HepG2 (cell line): ENCODE results near the gene CDK2. TPM values are rescaled to one million over a fixed set of nuclear protein-coding genes. Genes with fewer than 3 reads are reported as not detected.
A peak's percentile ranks its signal among the peaks of the same experiment; 100 is the strongest.

Experiments used
- BHLHE40 ChIP-seq: IDR thresholded peaks from 2 replicates; pipeline ENCODE4 v1.6.1; 2011; ENCODE audit warnings: low read length, improper control_type of control experiment
- GATAD2A ChIP-seq: IDR thresholded peaks from 2 replicates; pipeline ENCODE4 v1.6.1; 2016
- HDAC1 ChIP-seq: sonication (generic); formaldehyde crosslinking; IDR thresholded peaks from 2 replicates; pipeline ENCODE4 v1.5.1; 2020; ENCODE audit warnings: mild to moderate bottlenecking, missing genetic modification reagents
- KLF12 ChIP-seq: sonication (generic); formaldehyde crosslinking; IDR thresholded peaks from 2 replicates; pipeline ENCODE4 v1.4.0; 2020; ENCODE audit warnings: missing genetic modification reagents, borderline replicate concordance
- MED1 ChIP-seq: sonication (generic); formaldehyde crosslinking; IDR thresholded peaks from 2 replicates; pipeline ENCODE4 v1.4.0; 2020; ENCODE audit warnings: missing genetic modification reagents
- MEF2D ChIP-seq: sonication (generic); formaldehyde crosslinking; IDR thresholded peaks from 2 replicates; pipeline ENCODE4 v1.5.1; 2020; ENCODE audit warnings: mild to moderate bottlenecking, missing genetic modification reagents
- MEIS1 ChIP-seq: sonication (generic); formaldehyde crosslinking; IDR thresholded peaks from 2 replicates; pipeline ENCODE4 v1.9.0; 2021; ENCODE audit warnings: mild to moderate bottlenecking, missing genetic modification reagents, moderate library complexity, borderline replicate concordance
- NFE2 ChIP-seq: sonication (generic); formaldehyde crosslinking; IDR thresholded peaks from 2 replicates; pipeline ENCODE4 v1.4.0; 2020; ENCODE audit warnings: missing genetic modification reagents
- NFYC ChIP-seq: IDR thresholded peaks from 2 replicates; pipeline ENCODE4 v1.6.1; 2016; ENCODE audit warnings: missing genetic modification reagents, missing compliant biosample characterization
- TBP ChIP-seq: sonication (generic); formaldehyde crosslinking; IDR thresholded peaks from 2 replicates; pipeline ENCODE4 v1.5.0; 2020; ENCODE audit warnings: missing genetic modification reagents
- TEAD2 ChIP-seq: sonication (generic); formaldehyde crosslinking; IDR thresholded peaks from 2 replicates; pipeline ENCODE4 v1.9.0; 2021; ENCODE audit warnings: missing genetic modification reagents
- ZBTB42 ChIP-seq: sonication (generic); formaldehyde crosslinking; IDR thresholded peaks from 2 replicates; pipeline ENCODE4 v1.5.0; 2020; ENCODE audit warnings: mild to moderate bottlenecking, missing genetic modification reagents
- ZFP1 ChIP-seq: IDR thresholded peaks from 2 replicates; pipeline ENCODE4 v1.6.1; 2016
- ZNF207 ChIP-seq: fragments of 450-650 bp; IDR thresholded peaks from 2 replicates; pipeline ENCODE4 v1.6.1; 2016; ENCODE audit warnings: antibody characterized with exemption, borderline replicate concordance
- ZNF616 ChIP-seq: sonication (generic); formaldehyde crosslinking; IDR thresholded peaks from 2 replicates; pipeline ENCODE4 v1.5.0; 2020; ENCODE audit warnings: low read depth, mild to moderate bottlenecking, missing genetic modification reagents
- ZNF790 ChIP-seq: sonication (generic); formaldehyde crosslinking; IDR thresholded peaks from 2 replicates; pipeline ENCODE4 v1.8.0; 2022; ENCODE audit warnings: missing genetic modification reagents, mild to moderate bottlenecking, borderline replicate concordance
- ZSCAN29 ChIP-seq: sonication (generic); formaldehyde crosslinking; conservative IDR thresholded peaks from 2 replicates; pipeline ENCODE4 v1.4.0; 2020; ENCODE audit warnings: mild to moderate bottlenecking, missing genetic modification reagents
- polyA plus RNA-seq, 8 experiments: library from polyadenylated mRNA; depleted of rRNA in 3 of 8; stranded (reverse) in 7 of 8; unstranded in 1 of 8; fragments of >200 nt; fragmentation: Illumina TruSeq in 4 of 8; extraction: Trizol in 4 of 8; gene quantifications; 2 replicates each; pipeline versions ENCODE4 v1.2.1 to v1.2.3, GENCODE V29; 2011 to 2016; ENCODE audit warnings: low read depth in 4 of 8, missing spikeins in 1 of 8, mixed read lengths in 1 of 8; ENCODE audit not compliant: insufficient read depth in 1 of 8
- total RNA-seq, 5 experiments: library from RNA; depleted of rRNA; stranded (reverse); fragments of >200 nt; fragmentation: Illumina TruSeq; extraction: Trizol; gene quantifications; 2 replicates each; pipeline ENCODE4 v1.2.3, GENCODE V29; 2016; ENCODE audit warnings: low read depth in 1 of 5
- TF ChIP-seq, protein P1 (sequence below): sonication (generic); formaldehyde crosslinking; IDR thresholded peaks from 2 replicates; pipeline ENCODE4 v1.9.0; 2022; ENCODE audit warnings: low read depth, missing genetic modification reagents
- TF ChIP-seq, protein P2 (sequence below): sonication (generic); formaldehyde crosslinking; IDR thresholded peaks from 2 replicates; pipeline ENCODE4 v1.8.0; 2022; ENCODE audit warnings: missing genetic modification reagents, mild to moderate bottlenecking, inconsistent platforms, borderline replicate concordance
- TF ChIP-seq, protein P3 (sequence below): sonication (generic); formaldehyde crosslinking; IDR thresholded peaks from 2 replicates; pipeline ENCODE4 v1.5.1; 2020; ENCODE audit warnings: missing genetic modification reagents, mild to moderate bottlenecking, borderline replicate concordance
- TF ChIP-seq, protein P4 (sequence below): sonication (generic); formaldehyde crosslinking; IDR thresholded peaks from 2 replicates; pipeline ENCODE4 v1.4.0; 2020; ENCODE audit warnings: missing genetic modification reagents
- TF ChIP-seq, protein P5 (sequence below): sonication (generic); formaldehyde crosslinking; IDR thresholded peaks from 2 replicates; pipeline ENCODE4 v1.4.0; 2020; ENCODE audit warnings: missing genetic modification reagents, borderline replicate concordance

CDK2 gene
- total and polyA plus RNA-seq, 2 of the 13 experiments (the other 11 are each of a cell fraction or from before 2014, with no cell fraction given) = 47.5 to 52.6 TPM

DNA sequence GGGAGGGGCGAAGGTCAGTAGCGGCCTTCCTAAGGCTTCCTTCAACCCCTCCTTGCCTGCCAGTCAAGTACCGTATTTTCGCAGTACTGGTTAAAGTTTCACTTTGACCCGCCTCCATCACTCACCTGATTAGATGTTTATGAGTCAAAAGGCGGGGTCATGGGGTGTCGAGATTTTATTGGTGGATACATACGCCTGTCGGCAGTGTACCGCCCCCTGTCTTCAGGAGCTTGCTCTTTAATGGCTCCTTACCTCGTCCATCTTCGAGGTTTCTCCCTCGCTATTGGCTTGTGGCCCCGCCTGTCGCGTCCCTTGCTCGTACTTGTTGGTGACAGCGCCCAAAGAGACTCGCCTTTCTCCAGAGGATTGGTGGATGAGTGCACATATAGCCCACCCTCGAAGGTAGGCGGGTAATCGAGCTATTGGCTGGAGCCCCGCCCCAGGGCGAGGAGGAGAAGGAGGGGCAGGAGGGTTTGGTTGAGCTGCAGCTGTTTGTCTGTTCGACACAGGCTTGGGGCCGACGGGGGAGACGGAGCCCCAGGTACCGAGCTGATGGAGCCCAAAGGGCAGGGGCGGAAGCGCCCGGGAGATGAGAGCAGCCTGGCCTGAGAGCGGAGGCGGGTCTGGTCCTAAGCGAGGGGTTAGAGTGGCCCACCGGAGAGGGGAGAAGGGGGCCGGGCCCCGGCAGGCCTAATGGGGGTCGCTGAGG, 7.1 kb downstream of the CDK2 start, which contains the start of gene RAB5B (continued):
- TF ChIP-seq TBP (CRISPR knock-in tag) (no peak), ZNF790 (no peak), MED1 (CRISPR knock-in tag) (peak; percentile 48; the same call in 1 of the 2 replicates), MEIS1 (CRISPR knock-in tag) (no peak), ZFP1 (CRISPR knock-in tag) (no peak), ZSCAN29 (CRISPR knock-in tag) (no peak; the same call in 1 of the 2 replicates), ZNF207 (no peak), HDAC1 (CRISPR knock-in tag) (peak; percentile 81), ZNF616 (CRISPR knock-in tag) (no peak), ZBTB42 (no peak), GATAD2A (CRISPR knock-in tag) (peak; percentile 38), NFYC (CRISPR knock-in tag) (peak; percentile 99), NFE2 (CRISPR knock-in tag) (no peak), MEF2D (peak; percentile 53), BHLHE40 (no peak), TEAD2 (CRISPR knock-in tag) (no peak), KLF12 (CRISPR knock-in tag) (peak; percentile 84)
- TF ChIP-seq, protein P1, sequence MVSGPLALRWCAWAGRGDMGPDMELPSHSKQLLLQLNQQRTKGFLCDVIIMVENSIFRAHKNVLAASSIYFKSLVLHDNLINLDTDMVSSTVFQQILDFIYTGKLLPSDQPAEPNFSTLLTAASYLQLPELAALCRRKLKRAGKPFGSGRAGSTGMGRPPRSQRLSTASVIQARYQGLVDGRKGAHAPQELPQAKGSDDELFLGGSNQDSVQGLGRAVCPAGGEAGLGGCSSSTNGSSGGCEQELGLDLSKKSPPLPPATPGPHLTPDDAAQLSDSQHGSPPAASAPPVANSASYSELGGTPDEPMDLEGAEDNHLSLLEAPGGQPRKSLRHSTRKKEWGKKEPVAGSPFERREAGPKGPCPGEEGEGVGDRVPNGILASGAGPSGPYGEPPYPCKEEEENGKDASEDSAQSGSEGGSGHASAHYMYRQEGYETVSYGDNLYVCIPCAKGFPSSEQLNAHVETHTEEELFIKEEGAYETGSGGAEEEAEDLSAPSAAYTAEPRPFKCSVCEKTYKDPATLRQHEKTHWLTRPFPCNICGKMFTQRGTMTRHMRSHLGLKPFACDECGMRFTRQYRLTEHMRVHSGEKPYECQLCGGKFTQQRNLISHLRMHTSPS (CRISPR knock-in tag) = no peak
- TF ChIP-seq, protein P2, sequence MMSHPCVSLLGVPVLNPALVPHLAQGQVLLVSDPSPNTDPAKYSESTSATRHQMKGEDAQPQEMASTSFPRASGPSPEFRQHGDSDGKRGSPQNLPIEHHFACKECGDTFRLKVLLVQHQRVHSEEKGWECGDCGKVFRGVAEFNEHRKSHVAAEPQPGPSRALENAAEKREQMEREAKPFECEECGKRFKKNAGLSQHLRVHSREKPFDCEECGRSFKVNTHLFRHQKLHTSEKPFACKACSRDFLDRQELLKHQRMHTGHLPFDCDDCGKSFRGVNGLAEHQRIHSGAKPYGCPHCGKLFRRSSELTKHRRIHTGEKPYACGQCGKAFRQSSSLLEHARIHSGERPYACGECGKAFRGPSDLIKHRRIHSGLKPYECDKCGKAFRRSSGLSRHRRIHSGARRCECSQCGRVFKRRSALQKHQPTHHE (CRISPR knock-in tag) = peak; percentile 67
- TF ChIP-seq, protein P3, sequence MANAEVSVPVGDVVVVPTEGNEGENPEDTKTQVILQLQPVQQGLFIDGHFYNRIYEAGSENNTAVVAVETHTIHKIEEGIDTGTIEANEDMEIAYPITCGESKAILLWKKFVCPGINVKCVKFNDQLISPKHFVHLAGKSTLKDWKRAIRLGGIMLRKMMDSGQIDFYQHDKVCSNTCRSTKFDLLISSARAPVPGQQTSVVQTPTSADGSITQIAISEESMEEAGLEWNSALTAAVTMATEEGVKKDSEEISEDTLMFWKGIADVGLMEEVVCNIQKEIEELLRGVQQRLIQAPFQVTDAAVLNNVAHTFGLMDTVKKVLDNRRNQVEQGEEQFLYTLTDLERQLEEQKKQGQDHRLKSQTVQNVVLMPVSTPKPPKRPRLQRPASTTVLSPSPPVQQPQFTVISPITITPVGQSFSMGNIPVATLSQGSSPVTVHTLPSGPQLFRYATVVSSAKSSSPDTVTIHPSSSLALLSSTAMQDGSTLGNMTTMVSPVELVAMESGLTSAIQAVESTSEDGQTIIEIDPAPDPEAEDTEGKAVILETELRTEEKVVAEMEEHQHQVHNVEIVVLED (CRISPR knock-in tag) = peak; percentile 68; the same call in 1 of the 2 replicates
- TF ChIP-seq, protein P4, sequence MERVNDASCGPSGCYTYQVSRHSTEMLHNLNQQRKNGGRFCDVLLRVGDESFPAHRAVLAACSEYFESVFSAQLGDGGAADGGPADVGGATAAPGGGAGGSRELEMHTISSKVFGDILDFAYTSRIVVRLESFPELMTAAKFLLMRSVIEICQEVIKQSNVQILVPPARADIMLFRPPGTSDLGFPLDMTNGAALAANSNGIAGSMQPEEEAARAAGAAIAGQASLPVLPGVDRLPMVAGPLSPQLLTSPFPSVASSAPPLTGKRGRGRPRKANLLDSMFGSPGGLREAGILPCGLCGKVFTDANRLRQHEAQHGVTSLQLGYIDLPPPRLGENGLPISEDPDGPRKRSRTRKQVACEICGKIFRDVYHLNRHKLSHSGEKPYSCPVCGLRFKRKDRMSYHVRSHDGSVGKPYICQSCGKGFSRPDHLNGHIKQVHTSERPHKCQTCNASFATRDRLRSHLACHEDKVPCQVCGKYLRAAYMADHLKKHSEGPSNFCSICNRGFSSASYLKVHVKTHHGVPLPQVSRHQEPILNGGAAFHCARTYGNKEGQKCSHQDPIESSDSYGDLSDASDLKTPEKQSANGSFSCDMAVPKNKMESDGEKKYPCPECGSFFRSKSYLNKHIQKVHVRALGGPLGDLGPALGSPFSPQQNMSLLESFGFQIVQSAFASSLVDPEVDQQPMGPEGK (CRISPR knock-in tag) = peak; percentile 62
- TF ChIP-seq, protein P5, sequence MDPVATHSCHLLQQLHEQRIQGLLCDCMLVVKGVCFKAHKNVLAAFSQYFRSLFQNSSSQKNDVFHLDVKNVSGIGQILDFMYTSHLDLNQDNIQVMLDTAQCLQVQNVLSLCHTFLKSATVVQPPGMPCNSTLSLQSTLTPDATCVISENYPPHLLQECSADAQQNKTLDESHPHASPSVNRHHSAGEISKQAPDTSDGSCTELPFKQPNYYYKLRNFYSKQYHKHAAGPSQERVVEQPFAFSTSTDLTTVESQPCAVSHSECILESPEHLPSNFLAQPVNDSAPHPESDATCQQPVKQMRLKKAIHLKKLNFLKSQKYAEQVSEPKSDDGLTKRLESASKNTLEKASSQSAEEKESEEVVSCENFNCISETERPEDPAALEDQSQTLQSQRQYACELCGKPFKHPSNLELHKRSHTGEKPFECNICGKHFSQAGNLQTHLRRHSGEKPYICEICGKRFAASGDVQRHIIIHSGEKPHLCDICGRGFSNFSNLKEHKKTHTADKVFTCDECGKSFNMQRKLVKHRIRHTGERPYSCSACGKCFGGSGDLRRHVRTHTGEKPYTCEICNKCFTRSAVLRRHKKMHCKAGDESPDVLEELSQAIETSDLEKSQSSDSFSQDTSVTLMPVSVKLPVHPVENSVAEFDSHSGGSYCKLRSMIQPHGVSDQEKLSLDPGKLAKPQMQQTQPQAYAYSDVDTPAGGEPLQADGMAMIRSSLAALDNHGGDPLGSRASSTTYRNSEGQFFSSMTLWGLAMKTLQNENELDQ (CRISPR knock-in tag) = no peak
